WERI-Rb-1 (cell line): ENCODE data around the gene HIVEP2.

Experiments used
- DNase-seq: peaks from one replicate; pipeline ENCODE4 v3.0.0-alpha.2; 2020
- H3K27ac ChIP-seq: fragments of 250-450 bp; sonication (Bioruptor Pico); 2 replicates; pipeline ENCODE4 v1.5.1; 2020; ENCODE audit warnings: mild to moderate bottlenecking, moderate library complexity
- H3K27me3 ChIP-seq: fragments of 250-450 bp; sonication (Bioruptor Pico); 2 replicates; pipeline ENCODE4 v1.5.1; 2021; ENCODE audit warnings: mild to moderate bottlenecking, low read depth, moderate library complexity; ENCODE audit not compliant: insufficient read depth, severe bottlenecking
- H3K36me3 ChIP-seq: fragments of 250-450 bp; sonication (Bioruptor Pico); 2 replicates; pipeline ENCODE4 v1.5.1; 2020; ENCODE audit warnings: mild to moderate bottlenecking, moderate library complexity
- H3K4me3 ChIP-seq: 2 replicates; pipeline ENCODE4 v1.5.1; 2011; ENCODE audit warnings: low read depth, mild to moderate bottlenecking, control low read depth, low read length
- H3K9me3 ChIP-seq: fragments of 250-450 bp; sonication (Bioruptor Pico); 2 replicates; pipeline ENCODE4 v1.5.1; 2021; ENCODE audit warnings: mild to moderate bottlenecking, moderate library complexity; ENCODE audit not compliant: severe bottlenecking
- TF ChIP-seq, protein P1 (sequence below): IDR thresholded peaks from 2 replicates; pipeline ENCODE4 v1.5.1; 2011; ENCODE audit warnings: low read depth, mild to moderate bottlenecking, control low read depth, inconsistent platforms, low read length

HIVEP2 gene

DNA sequence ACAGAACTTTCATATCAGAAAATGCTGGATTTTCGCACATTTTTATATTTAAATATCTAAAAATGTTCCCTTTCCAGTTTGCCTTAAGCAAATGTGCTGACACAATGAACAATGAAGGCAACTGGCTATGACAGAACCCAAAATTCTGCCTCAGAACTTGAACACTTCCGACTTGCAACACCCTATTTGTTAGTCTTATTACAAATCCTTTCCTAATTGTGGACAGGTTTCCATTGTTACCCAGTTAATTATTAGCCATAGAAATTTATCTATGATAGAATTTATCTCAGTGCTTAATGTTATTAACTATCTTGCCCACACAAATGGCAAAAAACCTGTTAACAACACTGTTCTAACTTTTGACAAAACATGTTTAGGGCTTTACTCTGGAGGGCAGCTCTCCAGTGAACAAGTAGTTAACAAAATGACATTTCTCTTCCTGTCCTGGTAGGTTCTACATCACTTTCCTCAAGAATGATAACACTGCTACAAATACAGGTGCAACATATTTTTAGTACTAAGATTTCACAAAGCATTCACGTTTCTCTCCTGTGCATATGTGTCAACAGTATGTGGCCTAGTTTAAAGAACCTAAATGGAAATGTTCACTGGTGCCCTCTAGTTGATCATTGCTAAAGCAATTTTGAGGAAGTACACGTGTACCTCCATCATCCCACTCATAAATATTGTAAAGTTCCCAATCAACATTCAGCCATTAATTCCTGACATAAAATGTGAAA, 58.4 kb downstream of the HIVEP2 start:
- Histone ChIP-seq H3K9me3 (no peaks in the 10 kb centered on the region), H3K36me3 (no peaks in the 10 kb centered on the region), H3K27me3 (no peaks in the 10 kb centered on the region), H3K27ac (no peak overlapping the region), H3K4me3 (no peak overlapping the region)
- TF ChIP-seq, protein P1, sequence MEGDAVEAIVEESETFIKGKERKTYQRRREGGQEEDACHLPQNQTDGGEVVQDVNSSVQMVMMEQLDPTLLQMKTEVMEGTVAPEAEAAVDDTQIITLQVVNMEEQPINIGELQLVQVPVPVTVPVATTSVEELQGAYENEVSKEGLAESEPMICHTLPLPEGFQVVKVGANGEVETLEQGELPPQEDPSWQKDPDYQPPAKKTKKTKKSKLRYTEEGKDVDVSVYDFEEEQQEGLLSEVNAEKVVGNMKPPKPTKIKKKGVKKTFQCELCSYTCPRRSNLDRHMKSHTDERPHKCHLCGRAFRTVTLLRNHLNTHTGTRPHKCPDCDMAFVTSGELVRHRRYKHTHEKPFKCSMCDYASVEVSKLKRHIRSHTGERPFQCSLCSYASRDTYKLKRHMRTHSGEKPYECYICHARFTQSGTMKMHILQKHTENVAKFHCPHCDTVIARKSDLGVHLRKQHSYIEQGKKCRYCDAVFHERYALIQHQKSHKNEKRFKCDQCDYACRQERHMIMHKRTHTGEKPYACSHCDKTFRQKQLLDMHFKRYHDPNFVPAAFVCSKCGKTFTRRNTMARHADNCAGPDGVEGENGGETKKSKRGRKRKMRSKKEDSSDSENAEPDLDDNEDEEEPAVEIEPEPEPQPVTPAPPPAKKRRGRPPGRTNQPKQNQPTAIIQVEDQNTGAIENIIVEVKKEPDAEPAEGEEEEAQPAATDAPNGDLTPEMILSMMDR = peak; percentile 24; the same call in 1 of the 2 replicates
- no peak for DNase-seq

DNA sequence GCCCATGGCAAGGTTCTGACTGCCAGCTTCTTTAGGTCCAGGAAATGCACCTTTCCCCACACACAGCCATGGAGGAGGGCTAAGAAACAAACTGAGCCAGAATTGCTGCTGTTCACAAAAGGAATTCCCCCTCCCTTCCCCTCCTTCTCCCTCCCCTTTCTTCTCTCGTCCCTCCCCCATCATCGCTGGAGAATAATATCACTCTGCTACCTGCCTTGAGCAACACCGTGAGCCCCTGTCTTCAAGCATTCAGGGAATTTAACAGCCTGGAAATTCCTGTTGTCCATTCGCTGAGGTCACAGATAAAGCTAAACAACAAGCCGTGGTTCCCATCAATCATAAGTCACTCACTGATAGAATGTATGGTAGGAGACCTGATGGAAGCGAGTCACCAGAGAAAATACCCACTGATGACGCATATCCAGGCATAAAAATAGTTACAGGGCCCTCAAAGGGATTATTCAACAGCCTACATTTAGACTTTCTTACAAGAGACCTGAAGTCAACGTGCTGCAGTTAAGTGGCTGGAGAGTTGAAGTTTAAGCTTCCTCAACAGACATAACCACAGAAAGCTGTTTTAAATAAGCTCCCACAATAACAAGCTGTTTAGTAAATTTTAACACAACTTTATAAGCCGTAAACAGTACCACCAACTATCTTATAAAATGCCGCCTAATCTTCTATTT, 59.7 kb downstream of the HIVEP2 start:
- no peaks in the 10 kb centered on the region for H3K9me3 ChIP-seq
- peak overlapping the region; percentile 32 for H3K4me3 ChIP-seq
- no peaks in the 10 kb centered on the region for H3K27me3 ChIP-seq
- DNase-seq = no peak
- no peak overlapping the region for H3K27ac ChIP-seq
- TF ChIP-seq, protein P1 = no peak
- no peaks in the 10 kb centered on the region for H3K36me3 ChIP-seq

DNA sequence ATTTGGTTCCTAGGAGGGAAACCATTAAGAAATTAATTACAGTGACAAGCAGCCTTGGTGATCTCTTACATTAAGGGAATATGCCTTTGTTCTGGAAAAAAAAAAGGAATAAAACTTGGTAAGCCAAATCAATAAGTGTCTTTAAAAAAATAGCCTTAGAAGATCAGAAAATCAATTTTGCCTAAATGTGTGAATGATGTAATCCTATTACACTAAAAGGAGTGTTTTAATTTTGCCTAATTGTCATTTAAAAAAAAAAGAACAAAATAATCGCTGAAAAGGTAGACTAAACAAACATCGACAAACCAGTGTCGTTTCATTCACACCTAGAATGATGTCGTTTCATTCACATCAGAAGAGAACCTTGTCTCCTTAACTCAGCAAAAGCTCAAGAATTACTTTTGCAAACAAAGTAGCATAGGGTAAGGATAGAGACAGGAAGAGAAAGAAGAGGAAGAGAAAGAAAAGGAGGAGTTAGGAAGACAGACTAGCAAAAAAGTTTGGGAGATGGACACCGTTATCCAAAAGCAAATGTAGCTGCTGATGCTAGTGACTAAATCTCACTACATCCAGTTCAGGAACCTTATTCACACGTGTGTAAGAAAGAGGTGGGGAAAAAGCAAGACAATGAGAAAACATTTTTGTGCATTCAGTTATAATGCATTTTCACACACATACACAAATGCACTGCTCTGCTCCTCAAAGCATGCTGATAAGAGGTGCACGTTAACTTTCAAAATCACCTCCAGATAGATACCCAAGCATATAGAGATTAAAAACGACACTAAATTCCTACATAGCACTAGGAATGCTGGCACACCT, 60.6 kb downstream of the HIVEP2 start:
- Histone ChIP-seq H3K36me3 (no peaks in the 10 kb centered on the region), H3K9me3 (no peaks in the 10 kb centered on the region), H3K27ac (no peak overlapping the region), H3K27me3 (no peaks in the 10 kb centered on the region), H3K4me3 (no peak overlapping the region)
- TF ChIP-seq, protein P1 = no peak
- DNase-seq = no peak

DNA sequence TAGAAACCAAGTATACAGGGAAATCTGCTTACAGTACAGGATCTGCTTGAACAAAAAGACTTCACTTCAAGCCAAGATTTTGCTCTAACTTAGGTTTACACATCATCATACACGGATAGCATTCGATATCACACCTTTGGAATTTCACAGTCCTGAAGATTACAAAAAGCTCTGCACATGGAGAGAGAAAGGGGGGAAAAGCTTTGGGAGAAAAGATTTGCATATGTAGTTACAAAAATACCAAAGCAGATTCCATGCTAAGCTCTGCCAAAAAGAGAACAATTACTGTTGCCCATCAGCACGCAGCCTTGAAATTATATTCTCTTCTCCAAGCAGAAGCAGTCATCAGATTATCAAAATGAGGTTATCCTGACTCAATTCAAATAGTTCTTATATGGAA, 62.0 kb downstream of the HIVEP2 start:
- H3K4me3 ChIP-seq = no peak overlapping the region
- TF ChIP-seq, protein P1 = no peak
- H3K27me3 ChIP-seq = no peaks in the 10 kb centered on the region
- no peak overlapping the region for H3K27ac ChIP-seq
- no peaks in the 10 kb centered on the region for H3K9me3 ChIP-seq
- DNase-seq = no peak
- H3K36me3 ChIP-seq = no peaks in the 10 kb centered on the region

DNA sequence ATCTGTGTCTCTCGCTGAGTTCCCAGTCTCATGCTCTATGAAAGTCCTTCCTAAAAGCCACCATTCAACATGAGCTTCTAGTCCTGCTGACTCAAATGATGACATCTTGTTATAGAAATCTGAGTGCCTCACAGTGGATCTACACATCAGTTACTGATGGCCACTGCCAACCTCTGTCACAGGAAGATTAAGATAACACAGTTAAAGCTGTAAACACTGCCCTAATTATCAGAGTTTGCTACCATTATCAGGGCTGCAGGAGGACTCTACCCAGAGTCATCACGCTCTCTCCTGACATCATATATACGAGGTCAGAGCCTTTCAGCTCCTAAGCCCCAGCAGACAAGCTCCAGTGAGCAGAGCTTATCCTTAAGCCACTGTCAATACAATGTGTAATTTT, 63.2 kb downstream of the HIVEP2 start:
- peak; percentile 51 for DNase-seq
- no peaks in the 10 kb centered on the region for H3K27me3 ChIP-seq
- H3K36me3 ChIP-seq = no peaks in the 10 kb centered on the region
- no peak overlapping the region for H3K4me3 ChIP-seq
- no peaks in the 10 kb centered on the region for H3K9me3 ChIP-seq
- TF ChIP-seq, protein P1 = no peak
- no peak overlapping the region for H3K27ac ChIP-seq
